ENCODE data around the gene MBOAT1. TPM values are rescaled to one million over a fixed set of nuclear protein-coding genes. Genes with fewer than 3 reads are reported as not detected.
"Not testable (repeated sequence)": the region's sequence is repeated elsewhere in the genome, so short reads cannot be mapped to it uniquely, and the experiment has no call there.

Gene MBOAT1
- total RNA-seq, 2 experiments from 2014 or later, result 4.5 to 5.1 TPM

DNA sequence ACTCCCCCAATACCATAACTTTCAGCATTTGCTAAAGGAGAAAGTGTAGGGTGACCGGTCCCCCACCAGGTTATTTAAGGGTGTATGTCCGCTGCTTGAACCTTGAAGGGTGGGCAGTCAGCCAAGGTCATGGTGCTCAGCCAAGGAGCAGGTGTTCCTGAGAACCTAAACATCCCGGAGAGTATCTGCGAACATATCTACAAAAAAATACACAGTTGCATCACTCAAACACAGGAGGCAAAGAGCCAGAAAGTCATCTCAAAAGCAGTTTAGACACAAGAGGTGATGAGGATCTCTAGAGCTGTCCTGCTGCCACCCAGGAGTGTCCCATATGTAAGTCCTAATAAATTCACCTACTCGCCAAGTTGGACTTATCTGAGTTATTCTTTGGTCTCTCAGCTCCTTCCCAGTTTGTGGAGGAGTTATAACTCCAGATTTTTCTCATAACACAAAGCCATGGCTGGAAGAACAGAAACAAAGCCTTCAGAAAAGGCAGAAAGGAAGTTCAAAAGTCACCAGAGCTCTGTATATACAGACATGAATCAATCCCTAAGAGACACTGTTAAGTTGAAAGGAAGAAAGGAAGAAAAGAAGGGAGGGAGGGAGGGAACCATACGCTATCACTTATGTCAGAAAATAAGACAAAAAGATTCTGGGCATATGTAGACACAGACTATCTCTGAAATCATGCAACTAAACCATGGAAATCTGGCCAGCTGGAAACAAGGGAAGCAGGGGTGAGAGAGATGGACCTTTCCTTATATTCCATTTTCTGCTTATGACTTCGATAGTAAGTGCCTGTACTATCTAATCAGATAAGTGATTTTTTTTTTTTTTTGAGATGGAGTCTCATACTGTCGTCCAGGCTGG lies 11.3 kb downstream of the MBOAT1 start:
- Mint-ChIP-seq H3K4me1 (peaks cover 9% of the 10 kb centered on the region), H3K36me3 (peaks cover 1% of the 10 kb centered on the region)

DNA sequence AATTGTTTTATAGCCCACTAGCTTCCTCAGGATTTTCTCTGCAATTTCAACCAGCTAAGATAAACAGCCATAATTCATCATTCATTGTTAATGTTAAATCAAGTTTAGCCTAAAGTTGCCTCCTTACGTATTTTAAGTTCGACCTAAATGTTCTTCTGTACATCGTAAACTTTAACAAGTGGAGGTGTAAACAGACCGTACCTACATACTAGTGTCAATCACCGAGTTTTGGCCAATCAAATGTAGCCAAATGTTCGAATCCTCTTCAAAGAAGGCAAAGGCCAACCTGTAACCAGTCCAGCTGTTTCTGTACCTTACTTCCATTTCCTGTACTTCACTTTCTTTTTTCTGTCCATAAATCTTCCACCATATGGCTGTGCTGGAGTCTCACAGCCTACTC lies 13.5 kb downstream of the MBOAT1 start:
- Mint-ChIP-seq H3K27me3 (no peaks in the 10 kb centered on the region), H3K36me3 (peaks cover 1% of the 10 kb centered on the region), H3K4me1 (peaks cover 2% of the 10 kb centered on the region), H3K9me3 (no peaks in the 10 kb centered on the region), H3K27ac (no peak overlapping the region), H3K4me3 (no peak overlapping the region)
- no peak for DNase-seq

More for the DNA sequence above, 11.3 kb downstream of the MBOAT1 start:
- no peak overlapping the region for H3K27ac Mint-ChIP-seq
- H3K27me3 Mint-ChIP-seq, result no peaks in the 10 kb centered on the region
- H3K4me3 Mint-ChIP-seq, result no peak overlapping the region
- no peak for DNase-seq
- no peaks in the 10 kb centered on the region for H3K9me3 Mint-ChIP-seq

DNA sequence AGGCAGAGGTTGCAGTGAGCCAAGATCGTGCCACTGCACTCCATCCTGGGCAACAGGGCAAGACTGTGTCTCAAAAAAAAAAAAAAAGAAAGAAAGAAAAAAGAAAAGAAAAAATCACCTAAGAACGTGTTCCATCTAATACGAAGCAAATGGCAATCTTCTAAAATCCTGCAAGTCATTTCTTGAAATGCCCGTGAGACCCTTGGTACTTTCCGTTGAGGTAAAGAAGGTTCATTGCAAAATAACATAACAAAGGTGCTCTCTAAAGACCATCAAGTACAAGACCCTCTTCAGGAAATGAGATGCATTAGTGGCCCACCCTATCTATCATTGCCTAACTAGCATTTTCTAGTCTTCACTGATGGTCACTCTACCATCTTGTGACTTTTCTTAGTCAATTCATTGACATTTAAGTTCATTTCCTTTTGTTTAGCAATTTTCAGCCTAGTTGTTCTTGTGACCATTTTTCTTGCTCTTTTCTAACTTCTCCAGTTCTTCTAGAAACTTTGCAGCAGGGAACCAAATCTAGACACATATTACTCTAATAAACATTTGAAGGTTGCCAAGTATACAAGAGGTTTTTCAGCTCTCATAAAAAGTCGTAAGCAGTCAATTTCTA lies 14.0 kb downstream of the MBOAT1 start:
- no peaks in the 10 kb centered on the region for H3K27me3 Mint-ChIP-seq
- H3K27ac Mint-ChIP-seq, result no peak overlapping the region
- H3K4me1 Mint-ChIP-seq, result peaks cover 2% of the 10 kb centered on the region
- DNase-seq, result no peak
- no peak overlapping the region for H3K4me3 Mint-ChIP-seq
- peaks cover 1% of the 10 kb centered on the region for H3K36me3 Mint-ChIP-seq
- H3K9me3 Mint-ChIP-seq, result no peaks in the 10 kb centered on the region

DNA sequence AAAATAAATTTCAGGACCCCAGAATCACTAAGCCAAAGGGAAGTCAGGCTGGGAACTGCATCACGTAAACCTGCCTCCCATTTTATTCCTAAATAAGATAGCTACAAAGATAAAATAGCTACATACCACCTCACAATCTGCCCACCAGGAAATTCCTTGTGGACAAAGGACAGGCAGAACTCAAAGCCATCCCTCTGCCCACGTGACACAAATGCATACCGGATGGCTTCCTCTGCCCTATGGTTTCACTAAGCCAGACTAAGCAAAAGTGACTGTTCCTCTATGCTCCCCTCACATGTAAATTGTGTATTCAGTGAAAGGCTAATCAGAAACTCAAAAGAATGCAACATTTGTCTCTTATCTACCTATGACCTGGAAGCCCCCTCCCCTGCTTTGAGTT lies 15.0 kb downstream of the MBOAT1 start:
- no peak overlapping the region for H3K27ac Mint-ChIP-seq
- H3K36me3 Mint-ChIP-seq, result peaks cover 1% of the 10 kb centered on the region
- H3K27me3 Mint-ChIP-seq, result no peaks in the 10 kb centered on the region
- H3K4me3 Mint-ChIP-seq, result no peak overlapping the region
- no peaks in the 10 kb centered on the region for H3K9me3 Mint-ChIP-seq
- H3K4me1 Mint-ChIP-seq, result peaks cover 2% of the 10 kb centered on the region
- no peak for DNase-seq

DNA sequence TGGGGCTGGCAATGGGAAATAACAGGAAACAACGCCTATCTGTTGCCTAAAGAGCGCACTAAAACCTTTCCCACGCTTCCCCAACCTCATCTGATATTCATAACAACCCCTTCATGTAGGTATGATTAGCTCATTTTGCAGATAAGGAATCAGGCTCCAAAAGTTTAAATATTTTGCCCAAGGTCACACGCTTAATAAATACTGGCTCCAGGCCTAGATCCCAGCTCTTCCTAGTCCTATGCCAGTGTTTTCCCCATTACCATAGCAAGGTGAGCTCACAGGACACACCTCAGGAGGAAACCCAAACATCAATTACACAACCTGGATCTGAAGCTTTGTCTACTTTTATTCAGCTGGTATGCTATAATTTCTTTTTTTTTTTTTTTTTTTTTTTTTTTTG lies 19.6 kb downstream of the MBOAT1 start:
- peaks cover 4% of the 10 kb centered on the region for H3K9me3 Mint-ChIP-seq
- no peaks in the 10 kb centered on the region for H3K27me3 Mint-ChIP-seq
- no peak overlapping the region for H3K27ac Mint-ChIP-seq
- no peak for DNase-seq
- no peak overlapping the region for H3K4me3 Mint-ChIP-seq
- no peaks in the 10 kb centered on the region for H3K36me3 Mint-ChIP-seq
- no peaks in the 10 kb centered on the region for H3K4me1 Mint-ChIP-seq

DNA sequence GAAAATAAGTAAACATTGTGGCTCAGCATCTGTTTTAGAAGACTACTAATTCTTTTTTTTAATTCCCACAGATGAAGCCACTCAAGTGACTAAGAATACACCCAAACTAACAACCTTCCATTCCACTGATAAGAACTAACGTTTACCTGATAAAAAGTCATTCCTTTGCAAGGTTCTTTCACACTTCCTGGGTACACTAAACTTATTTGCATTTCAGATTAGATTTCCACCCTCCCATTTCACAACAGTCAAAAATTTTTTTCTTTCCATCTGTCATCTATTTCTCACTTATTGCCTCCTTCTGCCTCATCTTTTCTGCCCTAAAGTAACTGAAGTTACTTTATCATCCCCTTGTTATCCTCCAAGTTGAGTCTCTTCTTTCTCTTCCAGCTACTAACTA lies 20.3 kb downstream of the MBOAT1 start:
- peaks cover 4% of the 10 kb centered on the region for H3K9me3 Mint-ChIP-seq
- no peak for DNase-seq
- H3K4me1 Mint-ChIP-seq, result no peaks in the 10 kb centered on the region
- no peaks in the 10 kb centered on the region for H3K36me3 Mint-ChIP-seq
- H3K27me3 Mint-ChIP-seq, result no peaks in the 10 kb centered on the region
- H3K4me3 Mint-ChIP-seq, result no peak overlapping the region
- no peak overlapping the region for H3K27ac Mint-ChIP-seq

DNA sequence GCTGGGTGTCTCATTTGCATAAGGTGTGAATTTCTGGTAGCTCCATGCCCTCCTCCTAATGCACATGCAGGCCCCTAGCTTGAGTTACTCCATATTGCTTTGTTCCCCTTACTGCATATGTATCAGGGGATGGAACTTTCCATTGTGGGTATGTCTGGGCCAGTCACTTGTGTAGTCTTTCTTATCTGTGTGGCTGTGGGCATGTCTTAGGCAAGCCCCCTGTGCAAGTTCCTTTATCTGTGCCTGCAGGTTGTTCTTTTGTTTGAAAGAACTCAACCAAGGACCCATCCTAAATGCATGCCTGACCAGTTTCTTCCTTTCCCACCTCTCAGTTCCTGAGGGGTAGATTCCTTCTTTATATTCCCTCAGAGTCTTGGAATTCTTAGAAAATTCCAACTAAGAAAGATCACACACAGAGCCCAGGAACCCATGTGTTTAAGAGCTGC lies 23.6 kb downstream of the MBOAT1 start:
- H3K9me3 Mint-ChIP-seq, result peaks cover 4% of the 10 kb centered on the region
- H3K4me3 Mint-ChIP-seq, result no peak overlapping the region
- no peak overlapping the region for H3K27ac Mint-ChIP-seq
- no peak for DNase-seq
- H3K4me1 Mint-ChIP-seq, result no peaks in the 10 kb centered on the region
- no peaks in the 10 kb centered on the region for H3K36me3 Mint-ChIP-seq
- peaks cover 1% of the 10 kb centered on the region for H3K27me3 Mint-ChIP-seq

DNA sequence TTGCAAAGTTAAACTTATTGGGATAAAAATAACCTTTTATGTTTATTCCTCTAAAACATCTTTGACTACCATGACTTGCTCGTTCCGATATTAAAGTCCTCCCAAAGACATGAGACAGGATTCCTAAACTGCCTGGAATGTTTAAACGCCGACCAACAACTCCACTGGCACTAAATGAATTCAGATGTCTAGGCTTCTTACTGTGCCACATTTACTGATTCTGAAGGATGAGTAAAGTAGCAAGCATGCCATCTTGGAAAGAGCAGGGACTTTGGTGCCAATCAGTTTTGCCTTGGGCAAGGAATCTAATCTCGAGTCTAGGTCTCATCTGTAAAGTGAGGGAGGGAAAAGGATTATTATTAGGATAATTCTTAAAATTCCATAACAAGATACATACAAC lies 25.3 kb downstream of the MBOAT1 start:
- Mint-ChIP-seq H3K9me3 (peaks cover 4% of the 10 kb centered on the region), H3K4me3 (no peak overlapping the region), H3K27ac (no peak overlapping the region), H3K36me3 (peaks cover 2% of the 10 kb centered on the region), H3K27me3 (peaks cover 3% of the 10 kb centered on the region), H3K4me1 (no peaks in the 10 kb centered on the region)
- DNase-seq, result no peak

DNA sequence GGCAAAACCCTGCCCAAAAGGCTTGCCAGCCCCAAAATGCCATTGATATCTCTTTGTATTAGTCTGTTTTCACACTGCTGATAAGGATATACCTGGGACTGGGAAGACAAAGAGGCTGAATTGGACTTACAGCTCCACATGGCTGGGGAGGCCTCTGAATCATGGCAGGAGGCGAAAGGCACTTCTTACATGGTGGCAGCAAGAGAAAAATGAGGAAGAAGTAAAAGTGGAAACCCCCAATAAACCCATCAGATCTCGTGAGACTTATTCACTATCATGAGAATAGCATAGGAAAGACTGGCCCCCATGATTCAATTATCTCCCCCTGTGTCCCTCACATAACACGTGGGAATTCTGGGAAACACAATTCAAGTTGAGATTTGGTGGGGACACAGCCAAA lies 28.6 kb downstream of the MBOAT1 start:
- Mint-ChIP-seq H3K4me3 (no peak overlapping the region), H3K4me1 (no peaks in the 10 kb centered on the region), H3K27me3 (peaks cover 3% of the 10 kb centered on the region), H3K27ac (no peak overlapping the region), H3K9me3 (peaks cover 2% of the 10 kb centered on the region), H3K36me3 (peaks cover 4% of the 10 kb centered on the region)
- no peak for DNase-seq

DNA sequence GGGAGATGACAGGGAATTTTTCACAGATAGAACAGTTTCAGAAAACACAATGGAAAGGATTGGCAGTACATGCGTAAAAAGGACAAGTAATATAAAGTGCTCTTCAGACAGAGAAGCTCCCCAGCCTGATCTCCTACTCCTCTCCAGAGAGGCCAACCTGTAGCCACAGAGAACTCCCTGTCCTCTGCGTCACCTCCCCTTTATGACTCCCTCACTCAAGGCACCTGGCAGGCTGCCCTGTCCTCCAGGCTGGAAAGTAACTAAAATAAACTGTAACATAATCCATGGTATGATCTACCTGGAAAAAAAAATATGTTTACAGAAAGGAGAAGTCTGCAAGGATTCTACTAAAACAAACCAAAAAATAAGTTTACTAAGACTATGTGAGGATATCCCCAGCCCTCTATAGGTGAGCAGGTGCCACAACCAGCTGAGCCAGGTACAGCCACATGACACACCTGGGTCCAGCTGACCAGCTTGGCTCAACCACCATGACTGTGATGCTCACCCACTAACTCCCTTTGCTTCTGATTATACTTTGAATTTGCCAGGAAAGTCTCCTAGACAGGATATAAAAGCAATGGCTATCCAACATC lies 29.2 kb downstream of the MBOAT1 start:
- H3K27ac Mint-ChIP-seq, result no peak overlapping the region
- H3K4me3 Mint-ChIP-seq, result no peak overlapping the region
- no peaks in the 10 kb centered on the region for H3K4me1 Mint-ChIP-seq
- peaks cover 3% of the 10 kb centered on the region for H3K27me3 Mint-ChIP-seq
- H3K9me3 Mint-ChIP-seq, result peaks cover 2% of the 10 kb centered on the region
- H3K36me3 Mint-ChIP-seq, result peaks cover 4% of the 10 kb centered on the region
- no peak for DNase-seq

DNA sequence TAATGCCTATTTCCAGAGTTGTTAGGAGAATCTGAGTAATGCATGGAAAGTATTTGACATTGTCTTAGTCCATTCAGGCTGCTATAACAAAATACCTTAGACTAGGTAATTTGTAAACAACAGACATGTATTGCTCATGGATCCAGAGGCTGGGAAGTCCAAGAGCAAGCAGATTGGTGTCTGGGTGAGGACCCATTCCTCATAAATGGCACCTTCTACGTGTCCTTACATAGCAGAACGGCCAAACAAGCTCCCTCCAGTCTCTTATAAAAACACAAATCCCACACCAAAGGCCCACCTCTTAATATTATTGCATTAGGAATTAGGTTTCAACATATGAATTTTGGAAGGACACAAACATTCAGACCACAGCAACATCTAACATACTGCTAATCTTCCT lies 30.2 kb downstream of the MBOAT1 start:
- Mint-ChIP-seq H3K4me1 (no peaks in the 10 kb centered on the region), H3K27me3 (peaks cover 3% of the 10 kb centered on the region), H3K36me3 (peaks cover 4% of the 10 kb centered on the region), H3K27ac (no peak overlapping the region), H3K9me3 (no peaks in the 10 kb centered on the region), H3K4me3 (no peak overlapping the region)
- no peak for DNase-seq

DNA sequence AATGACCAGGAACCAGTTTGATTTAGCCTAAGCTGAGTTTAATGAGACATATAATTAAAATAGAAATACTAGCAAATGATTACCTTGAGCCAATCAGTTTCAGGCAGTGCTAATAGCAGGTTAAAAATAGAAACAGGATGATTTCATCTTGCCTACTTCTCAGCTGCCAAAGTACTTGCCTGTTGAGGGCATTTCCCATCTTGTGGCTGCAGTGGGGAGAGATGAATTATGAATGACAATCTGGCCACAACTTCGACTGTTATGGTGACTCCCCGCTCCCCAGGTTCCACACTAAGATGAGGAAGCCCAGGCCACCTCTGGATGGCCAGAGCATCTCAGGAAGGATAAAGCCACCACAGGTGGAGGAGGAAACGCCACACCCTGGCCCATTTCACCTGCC lies 31.3 kb downstream of the MBOAT1 start:
- Mint-ChIP-seq H3K27me3 (peaks cover 3% of the 10 kb centered on the region), H3K36me3 (peaks cover 4% of the 10 kb centered on the region), H3K9me3 (no peaks in the 10 kb centered on the region), H3K4me3 (no peak overlapping the region), H3K4me1 (no peaks in the 10 kb centered on the region), H3K27ac (no peak overlapping the region)
- no peak for DNase-seq

DNA sequence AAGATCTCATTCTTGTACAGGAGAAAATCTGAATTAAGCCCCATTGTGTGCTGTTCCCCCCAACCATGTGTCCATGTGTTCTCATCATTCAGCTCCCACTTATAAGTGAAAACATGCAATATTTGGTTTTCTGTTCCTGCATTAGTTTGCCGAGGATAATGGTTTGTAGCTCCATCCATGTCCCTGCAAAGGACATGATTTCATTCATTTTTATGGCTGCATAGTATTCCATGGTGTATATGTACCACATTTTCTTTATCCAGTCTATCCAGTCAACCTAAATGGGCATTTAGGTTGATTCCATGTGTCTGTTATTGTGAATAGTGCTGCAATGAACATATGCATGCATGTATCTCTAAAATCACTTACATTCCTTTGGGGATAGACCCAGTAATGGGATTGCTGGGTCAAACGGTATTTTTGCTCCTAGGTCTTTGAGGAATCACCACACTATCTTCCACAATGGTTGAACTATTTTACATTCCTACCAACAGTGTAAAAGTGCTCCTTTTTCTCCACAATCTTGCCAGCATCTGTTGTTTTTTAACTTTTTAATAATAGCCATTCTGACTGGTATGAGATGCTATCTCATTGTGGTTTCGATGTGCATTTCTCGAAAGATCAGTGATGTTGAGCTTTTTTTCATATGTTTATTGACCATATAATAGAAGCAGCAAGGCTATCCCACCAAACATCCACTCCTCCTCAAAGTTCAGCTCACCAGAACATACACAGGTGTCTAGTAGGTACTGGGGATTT lies 32.8 kb downstream of the MBOAT1 start:
- not testable (repeated sequence) for H3K36me3 Mint-ChIP-seq, H3K27ac Mint-ChIP-seq, H3K4me3 Mint-ChIP-seq, DNase-seq, H3K9me3 Mint-ChIP-seq, H3K27me3 Mint-ChIP-seq, H3K4me1 Mint-ChIP-seq

DNA sequence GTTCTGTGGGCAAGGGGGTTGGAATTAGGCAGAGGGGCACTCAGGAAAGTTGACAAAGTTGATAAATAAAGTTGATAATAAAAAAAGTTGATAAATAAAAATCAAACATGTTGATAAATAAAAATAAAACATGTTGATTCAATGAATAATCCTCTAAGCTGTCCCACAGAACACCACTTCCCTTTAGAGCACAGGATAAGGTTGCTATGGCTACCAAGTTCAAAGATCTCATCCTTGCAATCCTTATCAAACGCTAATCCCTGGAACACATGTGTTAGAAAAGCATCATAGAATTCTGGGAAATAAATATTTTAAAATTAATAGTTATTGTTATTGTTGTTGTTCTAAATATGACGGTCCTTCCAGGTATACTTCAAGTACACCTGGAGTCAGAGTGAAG lies 33.9 kb downstream of the MBOAT1 start:
- H3K27me3 Mint-ChIP-seq, result no peaks in the 10 kb centered on the region
- peaks cover 4% of the 10 kb centered on the region for H3K36me3 Mint-ChIP-seq
- no peak for DNase-seq
- no peak overlapping the region for H3K4me3 Mint-ChIP-seq
- peaks cover 11% of the 10 kb centered on the region for H3K4me1 Mint-ChIP-seq
- H3K9me3 Mint-ChIP-seq, result no peaks in the 10 kb centered on the region
- H3K27ac Mint-ChIP-seq, result no peak overlapping the region

DNA sequence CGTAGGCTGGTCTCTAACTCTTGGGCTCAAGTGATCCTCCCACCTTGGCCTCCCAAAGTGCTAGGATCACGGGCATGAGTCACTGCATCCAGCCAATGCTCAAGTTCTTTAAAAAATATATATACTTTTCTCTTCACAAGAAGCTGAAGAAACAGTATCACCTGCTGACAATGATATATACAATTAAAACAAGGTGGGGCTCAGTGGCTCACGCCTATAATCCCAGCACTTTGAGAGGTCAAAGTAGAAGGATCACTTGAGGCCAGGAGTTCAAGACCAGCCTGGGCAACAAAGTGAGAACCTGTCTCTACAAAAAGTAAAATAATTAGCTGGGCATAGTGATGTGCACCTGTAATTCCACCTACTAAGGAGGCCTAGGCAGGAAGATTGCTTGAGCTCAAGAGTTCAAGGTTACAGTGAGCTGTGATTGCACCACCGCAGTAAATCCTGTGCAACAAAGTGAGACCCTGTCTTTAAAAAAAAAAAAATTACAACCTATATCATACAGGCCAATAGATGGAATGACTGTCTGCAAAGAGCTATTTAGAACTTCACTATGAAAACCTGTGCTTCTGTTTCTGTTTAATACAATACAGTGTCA lies 36.4 kb downstream of the MBOAT1 start:
- H3K36me3 Mint-ChIP-seq, result peaks cover 3% of the 10 kb centered on the region
- no peaks in the 10 kb centered on the region for H3K27me3 Mint-ChIP-seq
- no peak overlapping the region for H3K27ac Mint-ChIP-seq
- no peaks in the 10 kb centered on the region for H3K9me3 Mint-ChIP-seq
- H3K4me1 Mint-ChIP-seq, result peaks cover 18% of the 10 kb centered on the region
- DNase-seq, result no peak
- no peak overlapping the region for H3K4me3 Mint-ChIP-seq

All from activated naive CD8-positive, alpha-beta T cell treated with anti-CD3 and anti-CD28 coated beads for 36 hours (primary cell).